A549 treated with Mapracorat at 1 μM for 4 hours (cell line): ENCODE measurements around the gene PGP. TPM values are rescaled to one million over a fixed set of nuclear protein-coding genes. Genes with fewer than 3 reads are reported as not detected.

ENCODE experiments used
- total RNA-seq: library from RNA; stranded (reverse); fragments of 200-300 nt; extraction: Qiagen RNA extraction; gene quantifications from 5 replicates; pipeline ENCODE4 v1.2.3, GENCODE V29; 2022

The PGP gene, protein sequence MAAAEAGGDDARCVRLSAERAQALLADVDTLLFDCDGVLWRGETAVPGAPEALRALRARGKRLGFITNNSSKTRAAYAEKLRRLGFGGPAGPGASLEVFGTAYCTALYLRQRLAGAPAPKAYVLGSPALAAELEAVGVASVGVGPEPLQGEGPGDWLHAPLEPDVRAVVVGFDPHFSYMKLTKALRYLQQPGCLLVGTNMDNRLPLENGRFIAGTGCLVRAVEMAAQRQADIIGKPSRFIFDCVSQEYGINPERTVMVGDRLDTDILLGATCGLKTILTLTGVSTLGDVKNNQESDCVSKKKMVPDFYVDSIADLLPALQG
- 16.2 to 35.5 TPM (median 34.1 TPM) in 5 replicates for total RNA-seq

GRCh38 chr16:2214719-2214968, at the start of gene PGP:
TSS of gene PGP (minus strand) at chr16:2214840. CDS start at chr16:2214777, 63 bp downstream.

DNA sequence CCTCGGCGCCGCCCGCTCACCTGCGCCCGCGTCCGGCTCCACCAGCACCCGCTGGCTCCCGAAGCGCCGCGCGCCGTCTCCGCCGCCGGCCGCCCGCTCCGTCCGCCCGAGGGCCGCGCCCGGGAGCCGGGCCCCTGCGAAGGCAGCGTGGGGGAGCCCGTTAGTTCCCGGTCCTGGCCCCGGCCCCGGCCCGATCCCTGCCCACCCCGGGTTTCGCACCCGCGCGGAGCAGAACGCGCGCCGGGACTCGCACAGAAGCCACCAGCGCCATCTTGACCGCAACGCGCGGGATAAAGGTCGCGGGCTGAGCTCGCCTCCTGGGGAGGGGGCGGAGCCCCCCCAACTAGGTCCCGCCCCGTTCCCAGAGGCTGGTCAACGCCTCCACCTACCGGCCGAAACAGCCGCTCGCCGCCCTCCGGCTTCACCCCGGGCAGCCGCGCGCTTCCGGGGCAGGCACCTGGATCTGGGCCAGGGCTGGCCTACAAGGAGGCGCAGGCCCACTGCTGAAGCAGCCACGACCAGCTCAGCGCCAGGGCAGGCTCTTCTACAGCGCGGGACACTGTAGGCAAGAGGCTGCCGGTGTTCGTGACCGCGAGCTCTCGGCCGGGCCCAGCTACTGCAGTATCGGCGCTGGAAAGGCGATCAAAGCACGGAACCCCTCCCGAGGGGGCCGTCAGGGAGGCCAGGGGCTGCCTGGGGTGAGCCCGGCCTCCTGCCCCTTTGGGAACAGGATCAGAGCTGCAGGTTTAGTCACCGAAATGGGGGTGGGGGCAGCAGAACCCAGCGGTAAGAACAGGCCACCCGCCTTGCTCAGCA, 36.9 kb upstream of the PGP start, which contains the start of gene ECI1:
Gene ECI1 (minus strand): TSS at position 292 of the 816 bp plus-strand sequence. CDS start 21 bp downstream, at position 271.

DNA sequence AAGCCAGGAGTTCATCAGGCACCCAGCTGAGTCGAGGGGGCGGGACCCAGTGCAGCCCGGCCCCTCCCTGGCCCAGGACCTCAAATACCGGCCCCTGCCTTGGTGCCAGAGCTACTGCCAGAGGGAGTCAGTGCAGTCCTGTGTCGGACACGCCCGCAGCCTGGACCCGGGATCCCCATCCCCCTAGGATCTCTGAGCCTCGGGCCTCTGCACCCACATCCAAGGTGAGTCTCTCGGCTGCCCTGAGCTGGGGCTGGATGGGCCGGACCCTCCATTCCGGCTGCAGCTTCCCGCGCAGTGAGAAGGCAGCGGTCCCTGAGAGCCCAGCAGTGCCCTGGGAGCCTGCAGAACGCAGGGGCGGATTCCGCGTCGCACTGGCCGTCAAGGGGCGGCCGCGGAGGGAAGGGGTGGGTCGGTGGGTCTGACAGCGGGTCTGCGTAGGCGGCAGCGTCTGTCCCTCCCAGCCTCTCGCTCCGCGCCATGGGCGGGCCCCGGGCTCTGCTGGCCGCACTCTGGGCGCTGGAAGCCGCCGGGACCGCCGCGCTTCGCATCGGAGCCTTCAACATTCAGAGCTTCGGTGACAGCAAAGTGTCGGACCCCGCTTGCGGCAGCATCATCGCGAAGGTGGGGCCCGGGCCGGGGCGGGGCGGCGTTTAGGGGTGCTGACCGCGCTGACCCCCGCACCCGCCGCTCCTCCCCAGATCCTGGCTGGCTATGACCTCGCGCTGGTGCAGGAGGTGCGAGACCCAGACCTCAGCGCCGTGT, 21.9 kb upstream of the PGP start, which contains the start of gene DNASE1L2:
Gene DNASE1L2 (plus strand): TSS at position 108 of the 765 bp plus-strand sequence. CDS start 373 bp downstream, at position 481.

GRCh38 chr16:2223221-2223941, 8.7 kb upstream of the PGP start, which contains the start of gene E4F1:
TSS of gene E4F1 (plus strand) at chr16:2223591. CDS start at chr16:2223614, 23 bp downstream.

GRCh38 chr16:2210386-2211365, 4.0 kb downstream of the PGP start, which contains the start of gene BRICD5:
TSS of gene BRICD5 (minus strand) at chr16:2210863. CDS start at chr16:2210833, 30 bp downstream.

GRCh38 chr16:2205104-2205966, 9.3 kb downstream of the PGP start, which contains the start of gene MLST8:
TSS of gene MLST8 (plus strand) at chr16:2205454. CDS start at chr16:2206086, 632 bp downstream.

GRCh38 chr16:2196162-2196980, 18.3 kb downstream of the PGP start, which contains the start of gene CASKIN1:
TSS of gene CASKIN1 (minus strand) at chr16:2196605. CDS start at chr16:2196432, 173 bp downstream.

Other genes with a start within 250 kb of the PGP start
- not detected in 5 replicates for gene RNF151, start 248.0 kb downstream of the PGP start, total RNA-seq
- 31.8 to 43.4 TPM (median 38.1 TPM) in 5 replicates for gene TBL3, start 242.8 kb downstream of the PGP start, total RNA-seq
- gene NOXO1, start 233.4 kb downstream of the PGP start, total RNA-seq: 0.19 to 0.38 TPM (median 0.26 TPM) in 4 of 5 replicates, not detected in the other
- 25.8 to 46.2 TPM (median 44.5 TPM) in 5 replicates for gene GFER, start 230.6 kb downstream of the PGP start, total RNA-seq
- gene SYNGR3, start 224.9 kb downstream of the PGP start, total RNA-seq: 6.5 to 9.5 TPM (median 7.7 TPM) in 5 replicates
- 43.2 to 63.7 TPM (median 58.6 TPM) in 5 replicates for gene ZNF598, start 205.0 kb downstream of the PGP start, total RNA-seq
- gene NPW, start 195.1 kb downstream of the PGP start, total RNA-seq: 0.52 to 0.94 TPM (median 0.70 TPM) in 5 replicates
- 40.1 to 62.6 TPM (median 58.3 TPM) in 5 replicates for gene NHERF2, start 187.9 kb downstream of the PGP start, total RNA-seq
- 34.2 to 50.8 TPM (median 47.0 TPM) in 5 replicates for gene NTHL1, start 167.0 kb downstream of the PGP start, total RNA-seq
- gene TSC2, start 166.9 kb downstream of the PGP start, total RNA-seq: 29.8 to 45.0 TPM (median 38.0 TPM) in 5 replicates
- 33.0 to 58.8 TPM (median 49.3 TPM) in 5 replicates for gene PKD1, start 78.9 kb downstream of the PGP start, total RNA-seq
- gene RAB26, start 66.2 kb downstream of the PGP start, total RNA-seq: 2.4 to 4.2 TPM (median 3.9 TPM) in 5 replicates
- gene TRAF7, start 59.1 kb downstream of the PGP start, total RNA-seq: 34.7 to 54.8 TPM (median 48.4 TPM) in 5 replicates
- gene CASKIN1, start 18.2 kb downstream of the PGP start, total RNA-seq: 0.33 to 1.1 TPM (median 0.49 TPM) in 5 replicates
- gene MLST8, start 9.4 kb downstream of the PGP start, total RNA-seq: 39.5 to 58.7 TPM (median 48.6 TPM) in 5 replicates
- 2.6 to 6.1 TPM (median 5.7 TPM) in 5 replicates for gene BRICD5, start 4.0 kb downstream of the PGP start, total RNA-seq
- 18.6 to 29.6 TPM (median 27.2 TPM) in 5 replicates for gene E4F1, start 8.8 kb upstream of the PGP start, total RNA-seq
- 0.77 to 2.0 TPM (median 1.3 TPM) in 5 replicates for gene DNASE1L2, start 21.6 kb upstream of the PGP start, total RNA-seq
- gene ECI1, start 36.7 kb upstream of the PGP start, total RNA-seq: 44.3 to 102 TPM (median 91.5 TPM) in 5 replicates
- 243 to 289 TPM (median 255 TPM) in 5 replicates for gene RNPS1, start 53.3 kb upstream of the PGP start, total RNA-seq
- gene ABCA3, start 125.9 kb upstream of the PGP start, total RNA-seq: 14.5 to 21.9 TPM (median 20.1 TPM) in 5 replicates
- 19.4 to 24.5 TPM (median 22.6 TPM) in 5 replicates for gene CCNF, start 214.6 kb upstream of the PGP start, total RNA-seq
- 15.1 to 24.1 TPM (median 18.4 TPM) in 5 replicates for gene TEDC2, start 245.3 kb upstream of the PGP start, total RNA-seq